ENCODE measurements around the gene ANKRD23.
A peak's percentile ranks its signal among the peaks of the same experiment; 100 is the strongest.
"Not testable (repeated sequence)": the region's sequence is repeated elsewhere in the genome, so short reads cannot be mapped to it uniquely, and the experiment has no call there.

ANKRD23 gene

DNA sequence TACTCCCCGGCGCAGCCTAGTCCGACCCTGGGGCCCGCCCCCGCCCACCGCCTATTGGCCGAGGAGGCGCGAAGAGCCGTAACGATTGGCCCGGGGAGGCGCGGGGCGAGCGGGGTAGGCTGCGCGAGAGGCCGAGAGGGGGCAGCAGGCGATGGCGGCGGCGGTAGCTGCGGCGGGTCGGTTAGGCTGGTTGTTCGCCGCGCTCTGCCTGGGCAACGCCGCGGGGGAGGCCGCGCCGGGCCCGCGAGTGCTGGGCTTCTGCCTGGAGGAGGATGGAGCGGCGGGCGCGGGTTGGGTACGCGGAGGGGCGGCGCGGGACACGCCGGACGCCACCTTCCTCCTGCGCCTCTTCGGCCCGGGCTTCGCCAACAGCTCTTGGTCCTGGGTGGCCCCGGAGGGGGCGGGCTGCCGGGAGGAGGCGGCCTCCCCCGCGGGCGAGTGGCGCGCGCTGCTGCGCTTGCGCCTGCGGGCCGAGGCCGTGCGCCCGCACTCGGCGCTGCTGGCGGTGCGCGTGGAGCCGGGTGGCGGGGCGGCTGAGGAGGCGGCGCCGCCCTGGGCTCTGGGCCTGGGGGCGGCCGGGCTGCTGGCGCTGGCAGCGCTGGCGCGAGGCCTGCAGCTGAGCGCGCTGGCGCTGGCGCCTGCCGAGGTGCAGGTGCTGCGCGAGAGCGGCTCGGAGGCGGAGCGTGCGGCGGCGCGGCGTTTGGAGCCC lies 27.5 kb downstream of the ANKRD23 start, which contains the start of gene CNNM3:
TSS of gene CNNM3 (plus strand) at position 142 of the 709 bp plus-strand sequence. CDS start at position 152, 10 bp downstream.
- DNase-seq (ENCODE audit: low spot score) = peak; percentile 83

- no peak for DNase-seq (ENCODE audit: low spot score)
These were observed 28.3 kb downstream of the ANKRD23 start for GRCh38 chr2:96815326-96816126.

DNA sequence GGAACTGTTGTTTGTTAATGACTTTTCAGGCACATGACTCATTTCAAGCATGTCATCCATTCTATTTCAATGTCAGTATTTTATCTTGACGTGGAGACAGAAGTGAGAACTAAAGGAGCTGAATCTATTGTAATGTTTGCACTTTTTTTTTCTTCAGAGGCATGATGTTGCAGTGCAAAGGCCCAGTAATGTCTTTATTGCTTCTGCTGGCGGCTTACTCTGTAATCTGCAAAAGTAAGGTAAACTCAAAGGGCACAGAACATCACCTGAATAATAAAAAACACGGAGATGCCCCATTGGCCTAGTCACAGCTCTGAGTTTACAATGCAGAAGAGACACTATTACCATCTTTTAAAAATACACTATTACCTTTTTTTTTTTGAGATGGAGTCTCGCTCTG lies 30.2 kb downstream of the ANKRD23 start:
- no peak for DNase-seq (ENCODE audit: low spot score)

GRCh38 chr2:96811917-96812316 lies 31.9 kb downstream of the ANKRD23 start:
- DNase-seq (ENCODE audit: low spot score) = no peak

- no peak for DNase-seq (ENCODE audit: low spot score)
These were observed 33.0 kb downstream of the ANKRD23 start for GRCh38 chr2:96810783-96811192.

GRCh38 chr2:96809951-96810782 lies 33.7 kb downstream of the ANKRD23 start:
- no peak for DNase-seq (ENCODE audit: low spot score)

GRCh38 chr2:96809216-96809882 lies 34.5 kb downstream of the ANKRD23 start:
- DNase-seq (ENCODE audit: low spot score) = no peak

GRCh38 chr2:96808176-96808837 lies 35.5 kb downstream of the ANKRD23 start:
- no peak for DNase-seq (ENCODE audit: low spot score)

GRCh38 chr2:96807127-96807471 lies 36.7 kb downstream of the ANKRD23 start:
- no peak for DNase-seq (ENCODE audit: low spot score)

- no peak for DNase-seq (ENCODE audit: low spot score)
These were observed 37.2 kb downstream of the ANKRD23 start for GRCh38 chr2:96806468-96807126.

- DNase-seq (ENCODE audit: low spot score) = not testable (repeated sequence)
These were observed 37.9 kb downstream of the ANKRD23 start for GRCh38 chr2:96805946-96806345.

DNA sequence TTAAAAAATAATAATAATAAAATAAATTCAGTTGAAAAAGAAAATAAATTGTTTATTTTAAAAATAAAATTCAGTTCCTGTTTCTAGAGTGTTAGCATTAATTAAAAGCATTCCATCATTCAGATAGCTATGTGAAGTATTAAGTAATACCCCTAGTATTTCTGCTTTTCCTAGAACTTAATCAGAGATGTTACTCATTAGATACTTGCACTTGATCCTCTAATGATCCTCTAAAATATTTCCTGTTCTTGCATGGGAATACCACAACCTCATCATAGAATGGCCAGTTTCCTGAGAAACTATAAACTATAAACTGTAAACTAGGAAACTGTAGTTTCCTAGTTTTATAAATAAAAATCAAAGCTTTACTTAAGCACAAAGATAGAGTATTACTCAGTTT lies 38.8 kb downstream of the ANKRD23 start:
- no peak for DNase-seq (ENCODE audit: low spot score)

GRCh38 chr2:96802721-96803120 lies 41.1 kb downstream of the ANKRD23 start:
- no peak for DNase-seq (ENCODE audit: low spot score)

DNA sequence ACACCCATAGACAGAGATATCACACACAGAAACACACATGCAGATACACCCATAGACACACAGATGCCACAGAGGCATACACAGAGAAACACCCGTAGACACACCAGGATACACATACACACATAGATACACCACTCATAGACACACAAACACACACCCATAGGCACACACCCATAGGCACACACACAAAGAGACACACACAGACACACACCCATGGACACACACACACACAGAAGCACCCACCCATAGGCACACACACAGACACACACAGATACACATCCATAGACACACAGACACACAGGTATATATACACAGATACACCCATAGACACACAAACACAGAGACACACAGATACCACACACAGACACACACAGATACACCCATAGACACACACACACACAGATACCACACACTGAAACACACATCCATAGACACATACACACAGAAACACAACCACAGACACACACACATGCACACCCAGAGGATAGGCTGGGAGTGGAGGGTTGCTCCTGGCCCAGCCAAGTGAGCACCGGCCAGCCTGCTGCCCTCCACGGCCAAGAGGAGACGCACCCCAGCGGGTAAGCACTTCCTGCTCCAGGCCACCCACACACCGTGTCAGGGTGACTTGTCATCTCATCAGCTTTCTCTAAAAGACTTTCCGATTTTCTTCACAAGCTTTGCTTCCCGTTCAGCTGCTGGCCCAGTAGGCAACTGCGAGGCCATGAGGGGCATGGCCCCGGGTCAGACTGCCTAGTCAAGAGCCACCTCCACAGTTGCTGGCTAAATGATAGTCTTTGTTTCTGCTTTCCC lies 41.8 kb downstream of the ANKRD23 start:
- no peak for DNase-seq (ENCODE audit: low spot score)

- no peak for DNase-seq (ENCODE audit: low spot score)
These were observed 42.6 kb downstream of the ANKRD23 start for GRCh38 chr2:96801005-96801785.

DNA sequence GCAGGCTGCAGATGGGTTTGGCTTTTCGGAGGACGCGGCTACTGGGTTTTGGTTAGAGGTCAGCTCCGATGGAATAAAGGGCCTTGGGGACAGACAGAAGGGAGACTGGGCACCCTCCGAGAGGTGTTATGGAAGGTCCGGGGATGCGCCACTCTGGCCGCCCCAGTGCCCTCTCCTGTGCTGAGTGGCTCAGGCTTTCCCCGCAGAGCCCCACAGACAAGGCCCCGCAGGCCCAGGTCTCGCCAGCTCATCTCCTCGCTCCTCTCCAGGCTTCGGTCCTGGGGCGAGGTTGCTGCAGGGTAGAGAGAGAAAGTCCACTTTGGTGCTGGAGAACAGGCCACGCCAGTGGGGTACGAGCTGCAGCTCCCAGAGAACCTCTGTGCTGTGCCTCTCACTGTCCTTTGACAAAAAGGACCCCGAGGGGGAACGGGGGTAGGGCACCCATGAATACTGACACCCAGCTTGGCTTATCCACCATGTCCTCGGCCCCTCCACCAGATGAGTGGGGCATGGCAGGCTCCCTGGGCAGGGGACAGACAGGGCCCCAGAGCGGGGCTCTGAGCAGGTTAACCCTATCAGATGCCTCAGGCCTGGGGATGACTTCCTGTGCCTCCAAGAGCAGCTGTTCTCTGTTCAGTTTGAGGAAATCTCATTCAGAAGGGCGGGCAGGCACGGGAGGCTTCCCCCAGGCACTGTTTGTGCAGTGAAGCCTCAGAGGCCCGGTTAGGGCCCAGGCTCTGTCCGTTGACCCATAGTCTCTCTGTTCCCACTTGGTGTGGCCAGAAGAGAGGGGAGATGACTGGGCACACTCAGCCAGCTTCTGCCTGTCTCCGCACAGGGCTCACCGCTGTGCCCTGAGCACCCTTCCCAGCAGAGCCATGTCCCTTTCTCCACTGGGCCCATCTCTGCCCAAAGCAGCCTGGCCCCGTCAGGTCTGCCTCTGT lies 43.5 kb downstream of the ANKRD23 start:
- no peak for DNase-seq (ENCODE audit: low spot score)

- no peak for DNase-seq (ENCODE audit: low spot score)
These were observed 44.2 kb downstream of the ANKRD23 start for GRCh38 chr2:96799623-96799935.

Measured in kidney capillary endothelial cell (primary cell).